ENCODE results near the gene PDE6C. TPM values are rescaled to one million over a fixed set of nuclear protein-coding genes. Genes with fewer than 3 reads are reported as not detected.
A peak's percentile ranks its signal among the peaks of the same experiment; 100 is the strongest.

Gene PDE6C
- total RNA-seq, 1 donor from 2014 or later = not detected

DNA sequence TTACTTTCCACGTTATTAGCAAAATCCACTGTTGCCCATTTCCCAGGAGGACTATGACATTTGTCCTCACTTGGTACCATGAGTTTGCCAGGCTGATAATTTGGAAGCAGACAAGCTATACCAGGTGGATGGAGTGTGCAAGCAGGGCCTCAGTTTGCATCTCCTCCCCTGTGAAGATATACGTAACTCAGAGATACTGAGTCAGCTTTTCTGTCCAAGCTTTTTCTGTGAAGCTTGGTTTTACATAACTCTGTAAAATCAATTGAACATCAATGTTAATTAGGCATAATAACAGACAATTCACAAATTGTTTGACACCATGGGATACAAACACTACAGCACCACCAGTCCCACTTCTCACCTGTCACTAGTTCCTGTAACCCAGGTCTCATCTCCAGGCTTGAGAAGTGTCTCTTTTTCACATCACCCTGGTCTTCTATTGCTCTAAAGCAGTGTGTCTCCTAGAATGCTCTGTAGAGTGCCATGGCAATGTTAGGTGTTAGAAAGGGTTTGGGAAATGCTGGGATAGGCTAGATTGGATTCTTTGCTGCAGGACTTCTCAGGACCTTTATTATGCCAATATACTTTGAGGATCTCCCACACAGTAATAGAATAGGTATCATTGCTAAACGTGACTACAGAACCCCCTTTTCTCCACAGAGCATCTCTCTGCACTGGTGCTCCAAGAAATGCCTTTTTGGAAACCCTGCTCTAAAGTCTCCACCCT is 32.2 kb upstream of the PDE6C start:
- Histone ChIP-seq H3K4me2 (no peak overlapping the region), H3K9me3 (ENCODE audit: low read depth) (no peaks in the 10 kb centered on the region), H3K4me3 (no peak overlapping the region), H3K79me2 (ENCODE audit: low read depth) (no peaks in the 10 kb centered on the region), H2AFZ (replicated peaks) (no peak overlapping the region), H3K36me3 (no peaks in the 10 kb centered on the region), H3K27me3 (peaks cover under 1% of the 10 kb centered on the region), H4K20me1 (ENCODE audit: low read depth) (no peaks in the 10 kb centered on the region), H3K4me1 (no peaks in the 10 kb centered on the region), H3K27ac (no peak overlapping the region), H3K9ac (no peak overlapping the region), H3F3A (ENCODE audit: low read depth) (no peaks in the 10 kb centered on the region)
- Mint-ChIP-seq H3K27ac (peak overlapping the region; percentile 62), H3K4me3 (peak overlapping the region; percentile 12), H3K9me3 (peaks cover 3% of the 10 kb centered on the region), H3K4me1 (peaks cover 24% of the 10 kb centered on the region), H3K27me3 (ENCODE audit: insufficient read depth, low read depth) (peaks cover 22% of the 10 kb centered on the region), H3K36me3 (no peaks in the 10 kb centered on the region)
- TF ChIP-seq, protein P1, sequence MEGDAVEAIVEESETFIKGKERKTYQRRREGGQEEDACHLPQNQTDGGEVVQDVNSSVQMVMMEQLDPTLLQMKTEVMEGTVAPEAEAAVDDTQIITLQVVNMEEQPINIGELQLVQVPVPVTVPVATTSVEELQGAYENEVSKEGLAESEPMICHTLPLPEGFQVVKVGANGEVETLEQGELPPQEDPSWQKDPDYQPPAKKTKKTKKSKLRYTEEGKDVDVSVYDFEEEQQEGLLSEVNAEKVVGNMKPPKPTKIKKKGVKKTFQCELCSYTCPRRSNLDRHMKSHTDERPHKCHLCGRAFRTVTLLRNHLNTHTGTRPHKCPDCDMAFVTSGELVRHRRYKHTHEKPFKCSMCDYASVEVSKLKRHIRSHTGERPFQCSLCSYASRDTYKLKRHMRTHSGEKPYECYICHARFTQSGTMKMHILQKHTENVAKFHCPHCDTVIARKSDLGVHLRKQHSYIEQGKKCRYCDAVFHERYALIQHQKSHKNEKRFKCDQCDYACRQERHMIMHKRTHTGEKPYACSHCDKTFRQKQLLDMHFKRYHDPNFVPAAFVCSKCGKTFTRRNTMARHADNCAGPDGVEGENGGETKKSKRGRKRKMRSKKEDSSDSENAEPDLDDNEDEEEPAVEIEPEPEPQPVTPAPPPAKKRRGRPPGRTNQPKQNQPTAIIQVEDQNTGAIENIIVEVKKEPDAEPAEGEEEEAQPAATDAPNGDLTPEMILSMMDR (IDR thresholded peaks at IDR 0.05) = no peak
- TF ChIP-seq EZH2 (IDR thresholded peaks at IDR 0.05) (no peak), EZH2phosphoT487 (IDR thresholded peaks at IDR 0.05) (no peak)
- no peak for DNase-seq (ENCODE audit: low spot score)

DNA sequence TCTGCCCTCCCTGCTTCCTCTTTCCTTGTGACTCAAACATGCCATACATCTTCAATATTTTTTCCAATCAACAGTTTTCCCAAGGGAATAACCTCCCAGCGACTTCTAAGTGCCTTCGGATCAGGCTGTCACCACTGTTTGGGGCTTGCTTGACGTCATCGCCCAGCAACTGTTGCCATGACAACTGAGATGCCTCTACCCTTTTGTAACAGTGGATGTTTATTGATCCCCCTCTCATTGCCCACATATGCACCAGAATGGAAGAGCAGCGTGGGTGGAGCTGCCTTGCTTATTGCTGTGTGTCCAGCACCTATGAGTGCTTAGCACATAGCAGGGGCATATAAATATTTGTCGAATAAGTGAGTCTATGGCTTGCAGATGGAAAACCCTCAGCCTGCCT is 31.5 kb upstream of the PDE6C start:
- H3K4me3 ChIP-seq = no peak overlapping the region
- Mint-ChIP-seq H3K27ac (peak overlapping the region; percentile 62), H3K36me3 (no peaks in the 10 kb centered on the region), H3K4me3 (peak overlapping the region; percentile 12), H3K27me3 (ENCODE audit: insufficient read depth, low read depth) (peaks cover 21% of the 10 kb centered on the region), H3K4me1 (peaks cover 24% of the 10 kb centered on the region), H3K9me3 (peaks cover 3% of the 10 kb centered on the region)
- H3K4me2 ChIP-seq = no peak overlapping the region
- H3K9ac ChIP-seq = no peak overlapping the region
- DNase-seq (ENCODE audit: low spot score) = peak; percentile 86
- H3K27ac ChIP-seq = no peak overlapping the region
- H4K20me1 ChIP-seq (ENCODE audit: low read depth) = no peaks in the 10 kb centered on the region
- no peaks in the 10 kb centered on the region for H3K27me3 ChIP-seq
- TF ChIP-seq, protein P1 (IDR thresholded peaks at IDR 0.05) = no peak
- TF ChIP-seq EZH2phosphoT487 (IDR thresholded peaks at IDR 0.05) (no peak), EZH2 (IDR thresholded peaks at IDR 0.05) (no peak)
- H3K36me3 ChIP-seq = no peaks in the 10 kb centered on the region
- no peaks in the 10 kb centered on the region for H3K4me1 ChIP-seq
- H2AFZ ChIP-seq (replicated peaks) = no peak overlapping the region
- no peaks in the 10 kb centered on the region for H3F3A ChIP-seq (ENCODE audit: low read depth)
- H3K79me2 ChIP-seq (ENCODE audit: low read depth) = no peaks in the 10 kb centered on the region
- H3K9me3 ChIP-seq (ENCODE audit: low read depth) = no peaks in the 10 kb centered on the region

DNA sequence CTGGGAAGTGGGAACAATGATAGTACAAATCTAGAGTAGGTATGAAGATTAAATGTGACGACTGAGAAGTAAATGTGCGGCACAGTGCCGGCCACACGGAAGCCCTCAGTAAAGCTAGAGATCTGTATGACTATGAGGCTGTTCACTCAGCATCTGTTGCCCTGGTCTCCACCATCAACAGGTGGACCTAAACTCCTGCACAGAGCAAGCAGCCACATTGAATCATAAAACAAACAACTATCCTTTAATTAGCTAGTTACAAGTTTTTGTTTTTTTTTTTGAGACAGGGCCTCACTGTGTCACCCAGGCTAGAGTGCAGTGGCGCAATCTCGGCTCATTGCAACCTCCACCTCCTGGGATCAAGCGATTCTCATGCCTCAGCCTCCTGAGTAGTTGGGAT is 27.9 kb upstream of the PDE6C start:
- no peak overlapping the region for H3K4me3 Mint-ChIP-seq
- TF ChIP-seq EZH2 (IDR thresholded peaks at IDR 0.05) (no peak), EZH2phosphoT487 (IDR thresholded peaks at IDR 0.05) (no peak)
- TF ChIP-seq, protein P1 (IDR thresholded peaks at IDR 0.05) = no peak

More for the DNA sequence above, 27.9 kb upstream of the PDE6C start:
- DNase-seq (ENCODE audit: low spot score) = no peak
- peaks cover 22% of the 10 kb centered on the region for H3K4me1 Mint-ChIP-seq
- H3K9me3 Mint-ChIP-seq = peaks cover 3% of the 10 kb centered on the region
- Histone ChIP-seq H3K27me3 (no peaks in the 10 kb centered on the region), H3K9me3 (ENCODE audit: low read depth) (no peaks in the 10 kb centered on the region), H3F3A (ENCODE audit: low read depth) (no peaks in the 10 kb centered on the region), H3K4me1 (no peaks in the 10 kb centered on the region), H2AFZ (replicated peaks) (no peak overlapping the region), H3K79me2 (ENCODE audit: low read depth) (no peaks in the 10 kb centered on the region), H3K9ac (no peak overlapping the region), H3K4me3 (no peak overlapping the region), H3K27ac (no peak overlapping the region), H3K36me3 (no peaks in the 10 kb centered on the region), H4K20me1 (ENCODE audit: low read depth) (no peaks in the 10 kb centered on the region), H3K4me2 (no peak overlapping the region)
- H3K27ac Mint-ChIP-seq = peak overlapping the region; percentile 38
- peaks cover 13% of the 10 kb centered on the region for H3K27me3 Mint-ChIP-seq (ENCODE audit: insufficient read depth, low read depth)
- H3K36me3 Mint-ChIP-seq = no peaks in the 10 kb centered on the region
